Activated naive CD8-positive, alpha-beta T cell treated with anti-CD3 and anti-CD28 coated beads, Interleukin-2, amount 50 U/mL, for 24 hours (primary cell): ENCODE data around the gene KIAA1328.
"Not testable (repeated sequence)": the region's sequence is repeated elsewhere in the genome, so short reads cannot be mapped to it uniquely, and the experiment has no call there.

Experiments used
- ATAC-seq: fragments of 150-1000 bp; cut with Tn5 transposase; one replicate; pipeline ENCODE4 v1.10.0; 2021
- DNase-seq: peaks from one replicate; pipeline ENCODE4 v3.0.0; 2021
- H3K27ac Mint-ChIP-seq: one replicate; pipeline ENCODE4 v1.8.0; 2021; ENCODE audit warnings: mild to moderate bottlenecking, mixed read lengths
- H3K27me3 Mint-ChIP-seq: one replicate; pipeline ENCODE4 v1.8.0; 2021; ENCODE audit warnings: mixed read lengths
- H3K36me3 Mint-ChIP-seq: one replicate; pipeline ENCODE4 v1.8.0; 2021; ENCODE audit warnings: low read depth, mixed read lengths
- H3K4me1 Mint-ChIP-seq: one replicate; pipeline ENCODE4 v1.8.0; 2021; ENCODE audit warnings: mixed read lengths
- H3K4me3 Mint-ChIP-seq: one replicate; pipeline ENCODE4 v1.8.0; 2021; ENCODE audit warnings: mild to moderate bottlenecking, moderate library complexity, mixed read lengths
- H3K9me3 Mint-ChIP-seq: one replicate; pipeline ENCODE4 v1.8.0; 2021; ENCODE audit warnings: mixed read lengths

The KIAA1328 gene

GRCh38 chr18:37144921-37145320, 316.0 kb downstream of the KIAA1328 start:
- Mint-ChIP-seq H3K4me1 (no peaks in the 10 kb centered on the region), H3K4me3 (no peak overlapping the region), H3K9me3 (peaks cover 6% of the 10 kb centered on the region), H3K27ac (no peak overlapping the region), H3K27me3 (no peaks in the 10 kb centered on the region), H3K36me3 (peaks cover 4% of the 10 kb centered on the region)
- no peak for DNase-seq
- ATAC-seq: no peak

- Mint-ChIP-seq H3K36me3 (peaks cover 2% of the 10 kb centered on the region), H3K27ac (no peak overlapping the region), H3K27me3 (no peaks in the 10 kb centered on the region), H3K4me3 (no peak overlapping the region), H3K4me1 (peaks cover 4% of the 10 kb centered on the region), H3K9me3 (no peaks in the 10 kb centered on the region)
- no peak for DNase-seq
- no peak for ATAC-seq
Observed at GRCh38 chr18:37156330-37156942, 327.5 kb downstream of the KIAA1328 start.

- Mint-ChIP-seq H3K27me3 (no peaks in the 10 kb centered on the region), H3K4me1 (peaks cover 6% of the 10 kb centered on the region), H3K4me3 (no peak overlapping the region), H3K27ac (no peak overlapping the region), H3K36me3 (peaks cover 7% of the 10 kb centered on the region), H3K9me3 (no peaks in the 10 kb centered on the region)
- ATAC-seq (no peak), DNase-seq (no peak)
Observed at GRCh38 chr18:37160038-37160820, 331.3 kb downstream of the KIAA1328 start.

GRCh38 chr18:37161491-37161890, 332.6 kb downstream of the KIAA1328 start:
- no peaks in the 10 kb centered on the region for H3K27me3 Mint-ChIP-seq
- no peak overlapping the region for H3K4me3 Mint-ChIP-seq
- no peak overlapping the region for H3K27ac Mint-ChIP-seq
- peaks cover 6% of the 10 kb centered on the region for H3K4me1 Mint-ChIP-seq
- H3K9me3 Mint-ChIP-seq: no peaks in the 10 kb centered on the region
- ATAC-seq (no peak), DNase-seq (no peak)
- peaks cover 11% of the 10 kb centered on the region for H3K36me3 Mint-ChIP-seq

GRCh38 chr18:37162551-37162950, 333.6 kb downstream of the KIAA1328 start:
- Mint-ChIP-seq H3K9me3 (no peaks in the 10 kb centered on the region), H3K36me3 (peaks cover 11% of the 10 kb centered on the region), H3K27me3 (no peaks in the 10 kb centered on the region), H3K4me1 (peaks cover 6% of the 10 kb centered on the region), H3K4me3 (no peak overlapping the region), H3K27ac (no peak overlapping the region)
- DNase-seq (no peak), ATAC-seq (no peak)

GRCh38 chr18:37163119-37163518, 334.2 kb downstream of the KIAA1328 start:
- H3K36me3 Mint-ChIP-seq: peaks cover 11% of the 10 kb centered on the region
- no peak for DNase-seq
- no peak for ATAC-seq
- H3K4me3 Mint-ChIP-seq: no peak overlapping the region
- no peak overlapping the region for H3K27ac Mint-ChIP-seq
- peaks cover 6% of the 10 kb centered on the region for H3K4me1 Mint-ChIP-seq
- no peaks in the 10 kb centered on the region for H3K27me3 Mint-ChIP-seq
- no peaks in the 10 kb centered on the region for H3K9me3 Mint-ChIP-seq

- Mint-ChIP-seq H3K9me3 (no peaks in the 10 kb centered on the region), H3K4me1 (peaks cover 1% of the 10 kb centered on the region), H3K36me3 (peaks cover 12% of the 10 kb centered on the region), H3K27ac (no peak overlapping the region), H3K27me3 (no peaks in the 10 kb centered on the region), H3K4me3 (no peak overlapping the region)
- ATAC-seq (no peak), DNase-seq (no peak)
Observed at GRCh38 chr18:37166491-37166890, 337.6 kb downstream of the KIAA1328 start.

GRCh38 chr18:37166966-37167365, 338.0 kb downstream of the KIAA1328 start:
- H3K27ac Mint-ChIP-seq, H3K27me3 Mint-ChIP-seq, ATAC-seq, H3K4me1 Mint-ChIP-seq, H3K4me3 Mint-ChIP-seq, DNase-seq, H3K9me3 Mint-ChIP-seq: not testable (repeated sequence)
- peaks cover 12% of the 10 kb centered on the region for H3K36me3 Mint-ChIP-seq

GRCh38 chr18:37170984-37171383, 342.1 kb downstream of the KIAA1328 start:
- ATAC-seq (no peak), DNase-seq (no peak)
- Mint-ChIP-seq H3K36me3 (peaks cover 18% of the 10 kb centered on the region), H3K4me1 (no peaks in the 10 kb centered on the region), H3K27ac (no peak overlapping the region), H3K9me3 (no peaks in the 10 kb centered on the region), H3K27me3 (no peaks in the 10 kb centered on the region), H3K4me3 (no peak overlapping the region)

- no peak overlapping the region for H3K27ac Mint-ChIP-seq
- H3K9me3 Mint-ChIP-seq: no peaks in the 10 kb centered on the region
- no peaks in the 10 kb centered on the region for H3K4me1 Mint-ChIP-seq
- no peak for ATAC-seq
- H3K36me3 Mint-ChIP-seq: peaks cover 17% of the 10 kb centered on the region
- no peaks in the 10 kb centered on the region for H3K27me3 Mint-ChIP-seq
- DNase-seq: no peak
- H3K4me3 Mint-ChIP-seq: no peak overlapping the region
Observed at GRCh38 chr18:37173384-37173783, 344.5 kb downstream of the KIAA1328 start.

- Mint-ChIP-seq H3K36me3 (peaks cover 17% of the 10 kb centered on the region), H3K9me3 (no peaks in the 10 kb centered on the region), H3K27me3 (no peaks in the 10 kb centered on the region), H3K27ac (no peak overlapping the region), H3K4me3 (no peak overlapping the region), H3K4me1 (no peaks in the 10 kb centered on the region)
- no peak for DNase-seq
- no peak for ATAC-seq
Observed at GRCh38 chr18:37175727-37176620, 347.0 kb downstream of the KIAA1328 start.

- DNase-seq: no peak
- Mint-ChIP-seq H3K4me3 (no peak overlapping the region), H3K27me3 (no peaks in the 10 kb centered on the region), H3K4me1 (no peaks in the 10 kb centered on the region), H3K36me3 (peaks cover 14% of the 10 kb centered on the region), H3K27ac (no peak overlapping the region), H3K9me3 (no peaks in the 10 kb centered on the region)
- no peak for ATAC-seq
Observed at GRCh38 chr18:37176621-37176934, 347.7 kb downstream of the KIAA1328 start.

GRCh38 chr18:37179384-37179783, 350.5 kb downstream of the KIAA1328 start:
- H3K36me3 Mint-ChIP-seq: peaks cover 7% of the 10 kb centered on the region
- no peaks in the 10 kb centered on the region for H3K9me3 Mint-ChIP-seq
- H3K4me3 Mint-ChIP-seq: no peak overlapping the region
- no peaks in the 10 kb centered on the region for H3K27me3 Mint-ChIP-seq
- no peaks in the 10 kb centered on the region for H3K4me1 Mint-ChIP-seq
- no peak for ATAC-seq
- no peak for DNase-seq
- no peak overlapping the region for H3K27ac Mint-ChIP-seq

- Mint-ChIP-seq H3K4me1 (no peaks in the 10 kb centered on the region), H3K36me3 (peaks cover 3% of the 10 kb centered on the region), H3K9me3 (no peaks in the 10 kb centered on the region), H3K27me3 (no peaks in the 10 kb centered on the region), H3K4me3 (no peak overlapping the region), H3K27ac (no peak overlapping the region)
- DNase-seq (no peak), ATAC-seq (no peak)
Observed at GRCh38 chr18:37180086-37180485, 351.2 kb downstream of the KIAA1328 start.
